DOHH2 (cell line): ENCODE measurements around the gene HDAC8.

Experiments
- H3F3A ChIP-seq: fragments of 200-600 bp; sonication (generic), shearing (Covaris generic); 2 replicates; pipeline ENCODE4 v1.6.0; 2016; ENCODE audit warnings: antibody characterized with exemption, mild to moderate bottlenecking; ENCODE audit not compliant: control insufficient read depth, insufficient read depth
- H3K27ac ChIP-seq: fragments of 200-600 bp; sonication (generic); 2 replicates; pipeline ENCODE4 v1.5.1; 2014; ENCODE audit warnings: low read depth, mild to moderate bottlenecking, low read length, moderate library complexity
- H3K27me3 ChIP-seq: fragments of 200-600 bp; sonication (generic); 2 replicates; pipeline ENCODE4 v1.6.1; 2014; ENCODE audit warnings: mild to moderate bottlenecking, low read length, mixed read lengths; ENCODE audit not compliant: control insufficient read depth
- H3K36me3 ChIP-seq: fragments of 200-600 bp; sonication (generic); 2 replicates; pipeline ENCODE4 v1.6.1; 2014; ENCODE audit warnings: mild to moderate bottlenecking, low read length, moderate library complexity, mixed read lengths; ENCODE audit not compliant: control insufficient read depth
- H3K4me1 ChIP-seq: fragments of 200-600 bp; sonication (generic); 2 replicates; pipeline ENCODE4 v1.6.1; 2014; ENCODE audit warnings: mild to moderate bottlenecking, low read length, mixed read lengths; ENCODE audit not compliant: control insufficient read depth
- H3K4me2 ChIP-seq: fragments of 200-600 bp; sonication (generic); 2 replicates; pipeline ENCODE4 v1.6.0; 2014; ENCODE audit warnings: mild to moderate bottlenecking, low read length, moderate library complexity
- H3K4me3 ChIP-seq: fragments of 200-600 bp; sonication (generic); 2 replicates; pipeline ENCODE4 v1.5.1; 2014; ENCODE audit warnings: mild to moderate bottlenecking, low read length, mixed read lengths
- H3K79me2 ChIP-seq: fragments of 200-600 bp; sonication (generic); 2 replicates; pipeline ENCODE4 v1.6.1; 2014; ENCODE audit warnings: mild to moderate bottlenecking, low read length, mixed read lengths; ENCODE audit not compliant: control insufficient read depth
- H3K9me2 ChIP-seq: fragments of 200-600 bp; sonication (generic); replicated peaks from 2 replicates; pipeline ENCODE4 v1.6.1; 2014; ENCODE audit warnings: mild to moderate bottlenecking, low read length, mixed read lengths; ENCODE audit not compliant: control insufficient read depth
- H3K9me3 ChIP-seq: fragments of 200-600 bp; sonication (generic); 2 replicates; pipeline ENCODE4 v1.6.1; 2014; ENCODE audit warnings: antibody characterized with exemption, low read length, mixed read lengths; ENCODE audit not compliant: control insufficient read depth, insufficient read depth
- H4K20me1 ChIP-seq: fragments of 200-600 bp; sonication (generic); 2 replicates; pipeline ENCODE4 v1.6.0; 2014; ENCODE audit warnings: low read depth, mild to moderate bottlenecking, antibody characterized with exemption, low read length, moderate library complexity; ENCODE audit not compliant: control insufficient read depth, insufficient read depth
- EZH2phosphoT487 ChIP-seq: fragments of 200-600 bp; sonication (generic); IDR thresholded peaks from 2 replicates; pipeline ENCODE4 v1.6.1; 2017; ENCODE audit warnings: borderline replicate concordance, mild to moderate bottlenecking, antibody characterized with exemption, low read length, moderate library complexity, mixed read lengths
- TF ChIP-seq, protein P1 (sequence below): fragments of 200-600 bp; sonication (generic); IDR thresholded peaks from one replicate; pipeline ENCODE4 v1.5.1; 2014; ENCODE audit warnings: antibody characterized with exemption, mild to moderate bottlenecking, low read depth, low read length; ENCODE audit not compliant: poor library complexity, severe bottlenecking

HDAC8 gene

DNA sequence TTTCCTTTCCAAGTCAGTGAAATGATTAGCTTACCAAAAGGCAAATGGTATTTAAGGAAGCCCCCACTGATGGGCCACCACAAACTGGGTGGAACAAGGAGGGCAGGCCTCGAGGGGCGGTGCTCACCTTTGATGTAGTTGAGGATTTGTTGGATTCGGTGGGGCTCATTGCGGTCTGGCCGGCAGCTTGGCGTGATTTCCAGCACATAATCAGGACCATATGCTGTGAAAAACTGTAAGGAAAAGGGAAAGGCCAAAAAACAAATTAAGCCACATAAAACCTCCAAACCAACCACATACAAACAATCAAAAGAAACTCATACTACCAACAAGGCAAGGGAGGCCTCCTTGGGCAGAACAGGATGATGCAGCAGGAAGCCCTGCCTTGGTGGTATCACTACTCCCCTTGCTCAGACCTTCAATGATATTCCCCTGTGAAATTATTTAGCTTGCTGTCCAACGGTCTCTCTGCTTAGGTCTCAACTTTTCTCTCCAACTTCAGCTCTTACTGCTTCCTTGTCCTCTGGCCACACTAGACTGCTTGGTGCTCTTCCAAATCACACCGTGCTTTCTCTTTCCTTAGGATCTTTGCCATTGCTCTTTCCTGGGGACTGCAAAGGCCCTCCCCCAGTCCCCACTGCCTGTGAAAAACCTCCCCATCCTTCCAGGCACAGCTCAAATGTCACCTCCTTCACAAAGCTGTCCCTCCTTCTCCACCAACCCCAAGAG lies 220.9 kb downstream of the HDAC8 start:
- no peaks in the 10 kb centered on the region for H3K9me2 ChIP-seq
- TF ChIP-seq, protein P1, sequence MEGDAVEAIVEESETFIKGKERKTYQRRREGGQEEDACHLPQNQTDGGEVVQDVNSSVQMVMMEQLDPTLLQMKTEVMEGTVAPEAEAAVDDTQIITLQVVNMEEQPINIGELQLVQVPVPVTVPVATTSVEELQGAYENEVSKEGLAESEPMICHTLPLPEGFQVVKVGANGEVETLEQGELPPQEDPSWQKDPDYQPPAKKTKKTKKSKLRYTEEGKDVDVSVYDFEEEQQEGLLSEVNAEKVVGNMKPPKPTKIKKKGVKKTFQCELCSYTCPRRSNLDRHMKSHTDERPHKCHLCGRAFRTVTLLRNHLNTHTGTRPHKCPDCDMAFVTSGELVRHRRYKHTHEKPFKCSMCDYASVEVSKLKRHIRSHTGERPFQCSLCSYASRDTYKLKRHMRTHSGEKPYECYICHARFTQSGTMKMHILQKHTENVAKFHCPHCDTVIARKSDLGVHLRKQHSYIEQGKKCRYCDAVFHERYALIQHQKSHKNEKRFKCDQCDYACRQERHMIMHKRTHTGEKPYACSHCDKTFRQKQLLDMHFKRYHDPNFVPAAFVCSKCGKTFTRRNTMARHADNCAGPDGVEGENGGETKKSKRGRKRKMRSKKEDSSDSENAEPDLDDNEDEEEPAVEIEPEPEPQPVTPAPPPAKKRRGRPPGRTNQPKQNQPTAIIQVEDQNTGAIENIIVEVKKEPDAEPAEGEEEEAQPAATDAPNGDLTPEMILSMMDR: no peak
- TF ChIP-seq EZH2phosphoT487: no peak
- no peaks in the 10 kb centered on the region for H3K79me2 ChIP-seq

DNA sequence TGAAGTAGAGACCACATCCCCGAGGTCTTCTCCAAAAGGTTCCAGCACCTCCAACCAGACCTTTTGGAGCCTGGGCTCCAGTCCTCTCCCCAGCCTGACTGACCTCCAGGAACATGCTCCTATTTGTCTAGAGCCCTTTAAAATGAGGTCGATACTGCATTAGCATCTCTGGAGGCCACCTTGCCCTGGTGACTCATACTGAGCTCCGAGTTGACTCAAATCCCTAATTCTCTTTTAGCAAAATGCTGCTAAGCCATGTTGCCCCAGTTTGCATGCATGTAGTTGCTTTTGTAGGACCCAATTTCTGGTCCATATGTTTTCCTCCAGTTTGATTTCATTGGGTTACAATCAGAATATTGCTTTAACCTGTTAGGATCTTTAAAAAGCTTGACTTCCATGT lies 223.5 kb downstream of the HDAC8 start:
- Histone ChIP-seq H3K79me2 (no peaks in the 10 kb centered on the region), H3K27me3 (no peaks in the 10 kb centered on the region), H4K20me1 (no peaks in the 10 kb centered on the region), H3K9me3 (no peaks in the 10 kb centered on the region), H3K4me2 (no peak overlapping the region), H3K4me3 (no peak overlapping the region), H3K4me1 (no peaks in the 10 kb centered on the region), H3K27ac (no peak overlapping the region), H3K9me2 (no peaks in the 10 kb centered on the region), H3K36me3 (no peaks in the 10 kb centered on the region), H3F3A (no peaks in the 10 kb centered on the region)
- TF ChIP-seq EZH2phosphoT487: no peak
- TF ChIP-seq, protein P1: no peak

More for the DNA sequence above, 220.9 kb downstream of the HDAC8 start:
- no peak overlapping the region for H3K4me2 ChIP-seq
- no peaks in the 10 kb centered on the region for H3K9me3 ChIP-seq
- H3F3A ChIP-seq: no peaks in the 10 kb centered on the region
- H3K4me3 ChIP-seq: no peak overlapping the region
- no peaks in the 10 kb centered on the region for H3K36me3 ChIP-seq
- no peaks in the 10 kb centered on the region for H3K27me3 ChIP-seq
- H3K27ac ChIP-seq: no peak overlapping the region
- no peaks in the 10 kb centered on the region for H4K20me1 ChIP-seq
- H3K4me1 ChIP-seq: no peaks in the 10 kb centered on the region

DNA sequence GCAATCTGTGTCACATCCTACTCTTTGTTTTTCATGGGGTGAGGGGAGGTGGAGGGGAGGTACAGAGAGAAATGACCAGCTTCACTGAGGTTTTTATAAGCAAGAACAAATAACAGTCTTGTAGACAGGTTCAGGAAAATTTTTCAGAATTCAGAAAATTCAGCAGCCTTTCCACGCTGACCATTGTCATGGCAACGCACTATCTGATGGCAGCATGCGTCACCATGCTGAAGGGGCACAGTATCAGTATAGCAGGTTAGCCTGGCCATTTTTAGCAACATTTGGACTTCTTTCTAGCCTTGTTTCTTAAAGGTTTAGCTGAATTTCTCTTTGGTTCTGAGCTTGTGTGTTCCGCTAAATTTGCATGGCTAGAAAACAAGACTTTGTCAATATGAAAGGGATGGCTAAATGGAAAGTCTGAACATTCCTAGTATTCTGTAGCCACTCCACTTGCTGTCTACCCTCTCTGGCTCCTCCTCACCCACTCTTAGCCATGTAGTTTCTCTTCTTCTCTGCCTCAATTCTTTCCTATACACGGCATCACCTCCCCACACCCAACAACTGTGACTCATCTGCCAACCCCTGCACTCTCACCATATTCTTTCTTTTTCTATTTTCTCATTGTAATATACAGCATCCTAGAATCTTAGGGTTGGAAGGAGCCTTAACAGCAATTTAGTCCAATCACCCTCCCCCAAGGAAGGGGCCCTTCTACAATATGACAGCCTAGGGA lies 224.2 kb downstream of the HDAC8 start:
- H3K4me1 ChIP-seq: no peaks in the 10 kb centered on the region
- H3K27me3 ChIP-seq: no peaks in the 10 kb centered on the region
- H3K9me2 ChIP-seq: no peaks in the 10 kb centered on the region
- no peaks in the 10 kb centered on the region for H3K79me2 ChIP-seq
- H3F3A ChIP-seq: no peaks in the 10 kb centered on the region
- H3K27ac ChIP-seq: no peak overlapping the region
- TF ChIP-seq, protein P1: no peak
- TF ChIP-seq EZH2phosphoT487: no peak
- H3K4me3 ChIP-seq: no peak overlapping the region
- no peaks in the 10 kb centered on the region for H4K20me1 ChIP-seq
- H3K9me3 ChIP-seq: no peaks in the 10 kb centered on the region
- no peak overlapping the region for H3K4me2 ChIP-seq
- no peaks in the 10 kb centered on the region for H3K36me3 ChIP-seq
